VCaP (cell line): Measurements from ENCODE around the gene CD47.

Experiments
- H3K27ac ChIP-seq: fragments of 450-650 bp; 2 replicates; pipeline ENCODE4 v1.5.1; 2017
- CTCF ChIP-seq: fragments of 450-650 bp; conservative IDR thresholded peaks from 2 replicates; pipeline ENCODE4 v1.5.1; 2017; ENCODE audit warnings: mild to moderate bottlenecking, moderate library complexity

Gene CD47

GRCh38 chr3:108071368-108071767 lies 19.5 kb downstream of the CD47 start:
- no peak overlapping the region for H3K27ac ChIP-seq
- no peak for TF ChIP-seq CTCF

GRCh38 chr3:108070356-108070755 lies 20.5 kb downstream of the CD47 start:
- no peak for TF ChIP-seq CTCF
- no peak overlapping the region for H3K27ac ChIP-seq

- H3K27ac ChIP-seq = peak overlapping the region; percentile 70
- no peak for TF ChIP-seq CTCF
Observed at GRCh38 chr3:108067768-108068167, 23.1 kb downstream of the CD47 start.

DNA sequence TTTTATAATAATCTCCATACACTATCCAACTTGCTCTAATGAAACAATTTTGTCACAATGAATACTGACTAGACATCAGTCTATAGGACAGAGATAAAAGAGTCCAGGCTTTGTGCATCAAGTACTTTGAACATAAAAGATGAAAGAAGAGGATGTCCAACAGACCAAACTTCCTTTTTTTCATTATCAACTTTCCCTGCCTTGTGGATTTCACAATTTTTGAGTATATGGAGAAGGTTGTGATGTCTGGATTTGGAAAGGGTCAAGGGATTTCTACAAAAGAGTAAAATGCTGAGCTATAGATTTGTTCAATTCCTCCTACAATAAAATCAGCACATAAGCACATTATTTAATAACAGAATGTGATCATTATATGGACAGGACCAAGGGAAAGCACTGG lies 25.7 kb downstream of the CD47 start:
- no peak for TF ChIP-seq CTCF
- H3K27ac ChIP-seq = no peak overlapping the region

DNA sequence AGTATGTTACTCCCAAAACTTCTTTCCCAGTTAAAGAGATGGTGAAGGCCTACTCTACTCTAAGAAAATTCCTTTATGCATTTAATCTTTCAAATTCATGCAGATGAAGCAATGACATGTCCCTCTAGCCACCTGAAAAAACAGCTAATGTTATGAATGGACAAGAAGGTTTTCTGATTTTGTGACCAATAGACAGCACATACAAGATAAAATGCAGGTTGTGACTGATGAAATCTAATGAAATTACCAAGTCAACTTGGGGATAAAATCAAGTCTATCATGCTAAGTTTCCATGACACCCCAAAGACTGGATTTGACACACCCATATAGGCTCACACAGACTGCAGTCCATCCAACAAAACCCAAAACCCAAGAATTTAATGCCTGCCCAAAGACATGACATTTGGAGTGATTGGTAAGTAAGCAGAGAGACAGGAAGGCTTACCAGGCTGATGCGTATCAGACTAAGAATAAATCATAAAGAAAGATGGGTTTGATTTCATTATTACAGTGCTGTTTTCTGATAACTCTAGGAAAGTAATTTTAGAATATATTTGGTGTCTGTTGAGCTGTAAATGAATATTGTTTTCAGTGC lies 26.4 kb downstream of the CD47 start:
- no peak for TF ChIP-seq CTCF
- H3K27ac ChIP-seq = no peak overlapping the region

GRCh38 chr3:108062051-108062450 lies 28.8 kb downstream of the CD47 start:
- no peak for TF ChIP-seq CTCF
- H3K27ac ChIP-seq = no peak overlapping the region

GRCh38 chr3:108060331-108060730 lies 30.5 kb downstream of the CD47 start:
- no peak for TF ChIP-seq CTCF
- no peak overlapping the region for H3K27ac ChIP-seq
